Measurements from ENCODE around the gene EIF6. TPM values are rescaled to one million over a fixed set of nuclear protein-coding genes. Genes with fewer than 3 reads are reported as not detected.

The EIF6 gene
- polyA plus RNA-seq, 3 donors, result 128 to 149 (median 148) TPM

- no peak for DNase-seq (ENCODE audit: low read depth in 3 of 3, low spot score in 2 of 3)
These were observed 11.1 kb upstream of the EIF6 start for GRCh38 chr20:35295674-35296073.

- DNase-seq (ENCODE audit: low read depth in 3 of 3, low spot score in 2 of 3), result no peak
These were observed 10.5 kb upstream of the EIF6 start for GRCh38 chr20:35295058-35295457.

GRCh38 chr20:35294293-35294685 is 9.7 kb upstream of the EIF6 start:
- no peak for DNase-seq (ENCODE audit: low read depth in 3 of 3, low spot score in 2 of 3)

GRCh38 chr20:35293303-35294292 is 9.0 kb upstream of the EIF6 start:
- DNase-seq (ENCODE audit: low read depth in 3 of 3, low spot score in 2 of 3), result no peak

GRCh38 chr20:35292504-35293285 is 8.1 kb upstream of the EIF6 start:
- no peak for DNase-seq (ENCODE audit: low read depth in 3 of 3, low spot score in 2 of 3)

- DNase-seq (ENCODE audit: low read depth in 3 of 3, low spot score in 2 of 3), result no peak
These were observed 7.3 kb upstream of the EIF6 start, which contains the start of gene FAM83C for GRCh38 chr20:35291654-35292503. TSS of gene FAM83C (minus strand) at chr20:35292425. CDS start at chr20:35292304, 121 bp downstream.

- DNase-seq (ENCODE audit: low read depth in 3 of 3, low spot score in 2 of 3), result no peak
These were observed 6.4 kb upstream of the EIF6 start for GRCh38 chr20:35290887-35291417.

- no peak for DNase-seq (ENCODE audit: low read depth in 3 of 3, low spot score in 2 of 3)
These were observed 5.8 kb upstream of the EIF6 start for GRCh38 chr20:35290186-35290886.

- DNase-seq (ENCODE audit: low read depth in 3 of 3, low spot score in 2 of 3), result no peak
These were observed 3.9 kb upstream of the EIF6 start for GRCh38 chr20:35288325-35289060.

GRCh38 chr20:35287509-35288324 is 3.1 kb upstream of the EIF6 start:
- no peak for DNase-seq (ENCODE audit: low read depth in 3 of 3, low spot score in 2 of 3)

- DNase-seq (ENCODE audit: low read depth in 3 of 3, low spot score in 2 of 3), result no peak
These were observed 2.4 kb upstream of the EIF6 start for GRCh38 chr20:35286899-35287508.

GRCh38 chr20:35286077-35286898 is 1.7 kb upstream of the EIF6 start:
- no peak for DNase-seq (ENCODE audit: low read depth in 3 of 3, low spot score in 2 of 3)

GRCh38 chr20:35285806-35286076 is 1.2 kb upstream of the EIF6 start:
- DNase-seq (ENCODE audit: low read depth in 3 of 3, low spot score in 2 of 3), result no peak

GRCh38 chr20:35284992-35285805 is 627 bp upstream of the EIF6 start:
- no peak for DNase-seq (ENCODE audit: low read depth in 3 of 3, low spot score in 2 of 3)

- DNase-seq (ENCODE audit: low read depth in 3 of 3, low spot score in 2 of 3), result no peak
These were observed 918 bp downstream of the EIF6 start for GRCh38 chr20:35283441-35284266.

All from right renal cortex interstitium (tissue), 3 donors.